MCF 10A (cell line): ENCODE data around the gene NDUFB3. TPM values are rescaled to one million over a fixed set of nuclear protein-coding genes. Genes with fewer than 3 reads are reported as not detected.

Source experiments
- BruUV-seq: library from RNA; stranded (reverse); fragments of 400-500 nt; replicated peaks from 2 replicates; lab custom pipeline; 2021; lab: Mats Ljungman, UMichigan
- CTCF ChIA-PET: fragments of 300-600 bp; sonication (Branson Sonifier 250); formaldehyde crosslinking; extraction: SDS; loops from one replicate; lab custom pipeline; 2021; ENCODE audit warnings: antibody characterized with exemption, inconsistent platforms; lab: Yijun Ruan, JAX
- POLR2A ChIA-PET: fragments of 300-600, 350-650 bp; sonication (Branson Sonifier 250); formaldehyde crosslinking; extraction: SDS; loops from one replicate; lab custom pipeline; 2020; ENCODE audit warnings: antibody characterized with exemption, inconsistent platforms; lab: Yijun Ruan, JAX
- DNase-seq: peaks from one replicate; pipeline ENCODE4 v3.0.0-alpha.2; 2018; ENCODE audit not compliant: unreplicated experiment
- H3K27ac Mint-ChIP-seq: one replicate; pipeline ENCODE4 v1.8.0; 2022; ENCODE audit warnings: mild to moderate bottlenecking, low read depth, mixed read lengths; ENCODE audit not compliant: unreplicated experiment
- H3K27me3 Mint-ChIP-seq: one replicate; pipeline ENCODE4 v1.8.0; 2022; ENCODE audit warnings: mixed read lengths; ENCODE audit not compliant: insufficient read depth, unreplicated experiment
- H3K36me3 Mint-ChIP-seq: one replicate; pipeline ENCODE4 v1.8.0; 2022; ENCODE audit warnings: mild to moderate bottlenecking, moderate library complexity, mixed read lengths; ENCODE audit not compliant: insufficient read depth, unreplicated experiment
- H3K4me1 Mint-ChIP-seq: one replicate; pipeline ENCODE4 v1.8.0; 2022; ENCODE audit warnings: mixed read lengths; ENCODE audit not compliant: insufficient read depth, unreplicated experiment
- H3K4me3 Mint-ChIP-seq: one replicate; pipeline ENCODE4 v1.8.0; 2022; ENCODE audit warnings: mild to moderate bottlenecking, moderate library complexity, mixed read lengths; ENCODE audit not compliant: unreplicated experiment
- H3K9me3 Mint-ChIP-seq: one replicate; pipeline ENCODE4 v1.8.0; 2022; ENCODE audit warnings: mixed read lengths; ENCODE audit not compliant: unreplicated experiment
- CTCF ChIP-seq: fragments of 200-600 bp; IDR thresholded peaks from one replicate; pipeline ENCODE4 v1.8.0; 2022; ENCODE audit warnings: antibody characterized with exemption, mild to moderate bottlenecking; ENCODE audit not compliant: unreplicated experiment
- intact Hi-C: fragments of 100-400 bp; cut with micrococcal nuclease; formaldehyde crosslinking; loops from 2 replicates; pipeline ENCODE4 v1.14.1; 2022
- total RNA-seq: library from RNA; stranded (reverse); gene quantifications from 2 replicates; pipeline ENCODE4 v1.2.3, GENCODE V29; 2022

The NDUFB3 gene
- total RNA-seq, 1 experiment from 2014 or later = 78.0 TPM

GRCh38 chr2:201126308-201127151 is 54.7 kb downstream of the NDUFB3 start:
- Mint-ChIP-seq H3K36me3 (peaks cover 43% of the 10 kb centered on the region), H3K9me3 (no peaks in the 10 kb centered on the region), H3K4me3 (peak overlapping the region; percentile 18), H3K27ac (peak overlapping the region; percentile 98), H3K27me3 (no peaks in the 10 kb centered on the region), H3K4me1 (peaks cover 69% of the 10 kb centered on the region)
- CTCF ChIA-PET = interaction anchor here (0.6 to 2.4 kb wide), 7 partner anchors 9 to 240 kb away, joined by 3 to 12 read pairs (median 5); partner anchors contain the start of gene CFLAR
- no peak for TF ChIP-seq CTCF
- POLR2A ChIA-PET = interaction anchor here (0.7 to 1.9 kb wide), 14 partner anchors 9 to 1833 kb away, joined by 3 to 7 read pairs (median 4); partner anchors contain the start of genes CLK1, NDUFB3, NIF3L1 and PPIL3
- intact Hi-C loops = loop anchor here (2.0 kb wide), 1 partner anchor 22 kb away; no protein-coding TSS in a partner anchor
- no TSS peak for BruUV-seq
- peak; percentile 38 for DNase-seq

GRCh38 chr2:201127152-201127511 is 55.3 kb downstream of the NDUFB3 start:
- intact Hi-C loops = loop anchor here (2.0 kb wide), 1 partner anchor 22 kb away; no protein-coding TSS in a partner anchor
- peaks cover 69% of the 10 kb centered on the region for H3K4me1 Mint-ChIP-seq
- H3K4me3 Mint-ChIP-seq = peak overlapping the region; percentile 18
- ChIA-PET CTCF (interaction anchor here (1.1 to 2.4 kb wide), 7 partner anchors 8 to 59 kb away, joined by 3 to 12 read pairs (median 5); partner anchors contain the start of gene CFLAR), POLR2A (interaction anchor here (0.7 to 1.9 kb wide), 13 partner anchors 8 to 1834 kb away, joined by 3 to 12 read pairs (median 4); partner anchors contain the start of genes CLK1, NDUFB3, NIF3L1 and PPIL3)
- TF ChIP-seq CTCF = no peak
- H3K27ac Mint-ChIP-seq = peak overlapping the region; percentile 98
- no peak for DNase-seq
- H3K27me3 Mint-ChIP-seq = no peaks in the 10 kb centered on the region
- peaks cover 37% of the 10 kb centered on the region for H3K36me3 Mint-ChIP-seq
- BruUV-seq = TSS peak; percentile 84
- no peaks in the 10 kb centered on the region for H3K9me3 Mint-ChIP-seq

GRCh38 chr2:201127570-201127969 is 55.8 kb downstream of the NDUFB3 start:
- peaks cover 66% of the 10 kb centered on the region for H3K4me1 Mint-ChIP-seq
- ChIA-PET CTCF (interaction anchor here (0.6 to 2.4 kb wide), 7 partner anchors 9 to 104 kb away, joined by 3 to 12 read pairs (median 5); partner anchors contain the start of gene CFLAR), POLR2A (interaction anchor here (0.7 to 1.9 kb wide), 11 partner anchors 8 to 1834 kb away, joined by 3 to 12 read pairs (median 5); partner anchors contain the start of genes NDUFB3, NIF3L1 and PPIL3)
- H3K9me3 Mint-ChIP-seq = no peaks in the 10 kb centered on the region
- intact Hi-C loops = loop anchor here (2.0 kb wide), 1 partner anchor 21 kb away; no protein-coding TSS in a partner anchor
- no TSS peak for BruUV-seq
- peak overlapping the region; percentile 18 for H3K4me3 Mint-ChIP-seq
- peaks cover 34% of the 10 kb centered on the region for H3K36me3 Mint-ChIP-seq
- H3K27me3 Mint-ChIP-seq = no peaks in the 10 kb centered on the region
- no peak for TF ChIP-seq CTCF
- H3K27ac Mint-ChIP-seq = peak overlapping the region; percentile 98
- peak; percentile 78 for DNase-seq
